IMR-90 (cell line): Measurements from ENCODE around the gene SYS1. TPM values are rescaled to one million over a fixed set of nuclear protein-coding genes. Genes with fewer than 3 reads are reported as not detected.

Source experiments
- ATAC-seq: fragments of 200-7000 bp; cut with Tn5 transposase; 2 replicates; pipeline ENCODE4 v1.9.1; 2020; ENCODE audit warnings: low read depth, mild to moderate bottlenecking, moderate library complexity
- BruUV-seq: library from RNA; stranded (reverse); fragments of 400-500 nt; replicated peaks from 2 replicates; lab custom pipeline; 2021; lab: Mats Ljungman, UMichigan
- CTCF ChIA-PET: fragments of 300-600 bp; formaldehyde crosslinking; extraction: SDS; loops from one replicate; lab custom pipeline; 2021; ENCODE audit warnings: antibody characterized with exemption; lab: Yijun Ruan, JAX
- POLR2A ChIA-PET: fragments of 300-600 bp; sonication (Branson Sonifier 250); formaldehyde crosslinking; loops from one replicate; lab custom pipeline; 2022; ENCODE audit warnings: antibody characterized with exemption; ENCODE audit not compliant: unreplicated experiment; lab: Charles Lee
- DNase-seq: peaks from one replicate; pipeline ENCODE4 v3.0.0; 2013
- H2AFZ ChIP-seq: replicated peaks from 2 replicates; pipeline ENCODE3; 2013; ENCODE audit warnings: low read length, mild to moderate bottlenecking; ENCODE audit not compliant: poor library complexity
- H2AK5ac ChIP-seq: 2 replicates; pipeline ENCODE4 v1.6.1; 2013; ENCODE audit warnings: low read depth, low read length, inconsistent platforms
- H2AK9ac ChIP-seq: replicated peaks from 2 replicates; pipeline ENCODE3; 2013; ENCODE audit warnings: mild to moderate bottlenecking, low read depth, low read length, moderate library complexity; ENCODE audit not compliant: poor library complexity
- H2BK120ac ChIP-seq: 2 replicates; pipeline ENCODE4 v1.6.1; 2013; ENCODE audit warnings: low read depth, low read length, inconsistent platforms
- H2BK15ac ChIP-seq: 3 replicates; pipeline ENCODE4 v1.6.1; 2013; ENCODE audit warnings: low read depth, low read length, inconsistent platforms
- H2BK20ac ChIP-seq: 2 replicates; pipeline ENCODE4 v1.6.1; 2013; ENCODE audit warnings: low read depth, mild to moderate bottlenecking, inconsistent platforms, low read length, moderate library complexity
- H2BK5ac ChIP-seq: 2 replicates; pipeline ENCODE4 v1.6.1; 2013; ENCODE audit warnings: mild to moderate bottlenecking, low read depth, low read length, inconsistent platforms; ENCODE audit not compliant: poor library complexity, severe bottlenecking
- H3K14ac ChIP-seq: replicated peaks from 2 replicates; pipeline ENCODE4 v1.6.1; 2013; ENCODE audit warnings: low read depth, low read length, inconsistent platforms
- H3K18ac ChIP-seq: 2 replicates; pipeline ENCODE4 v1.6.1; 2013; ENCODE audit warnings: low read depth, low read length, control low read depth
- H3K23ac ChIP-seq: 2 replicates; pipeline ENCODE4 v1.6.1; 2013; ENCODE audit warnings: low read depth, low read length, inconsistent platforms
- H3K27ac ChIP-seq: 2 replicates; pipeline ENCODE4 v1.5.1; 2013; ENCODE audit warnings: mild to moderate bottlenecking, control low read depth, low read length; ENCODE audit not compliant: insufficient read depth
- H3K27me3 ChIP-seq: 2 replicates; pipeline ENCODE4 v1.6.1; 2013; ENCODE audit warnings: low read length; ENCODE audit not compliant: control insufficient read depth, insufficient read depth
- H3K36me3 ChIP-seq: 2 replicates; pipeline ENCODE4 v1.6.1; 2013; ENCODE audit warnings: low read length, mixed read lengths; ENCODE audit not compliant: control insufficient read depth, insufficient read depth
- H3K4ac ChIP-seq: 2 replicates; pipeline ENCODE4 v1.6.1; 2013; ENCODE audit warnings: low read depth, low read length, inconsistent platforms
- H3K4me1 ChIP-seq: 2 replicates; pipeline ENCODE4 v1.6.1; 2013; ENCODE audit warnings: low read length, mixed read lengths; ENCODE audit not compliant: control insufficient read depth, insufficient read depth
- H3K4me2 ChIP-seq: 2 replicates; pipeline ENCODE4 v1.6.1; 2013; ENCODE audit warnings: low read depth, mild to moderate bottlenecking, control low read depth, low read length, moderate library complexity
- H3K4me3 ChIP-seq: 2 replicates; pipeline ENCODE4 v1.5.1; 2013; ENCODE audit warnings: low read depth, mild to moderate bottlenecking, control low read depth, low read length, moderate library complexity; ENCODE audit not compliant: insufficient read depth
- H3K56ac ChIP-seq: 2 replicates; pipeline ENCODE4 v1.6.1; 2013; ENCODE audit warnings: low read length, inconsistent platforms; ENCODE audit not compliant: insufficient read depth; ENCODE audit errors: extremely low read depth
- H3K79me1 ChIP-seq, 2 experiments: 2 replicates each; pipeline ENCODE4 v1.6.1; 2013; ENCODE audit warnings: low read length in 2 of 2, inconsistent platforms in 1 of 2, low read depth in 1 of 2
- H3K9ac ChIP-seq: 2 replicates; pipeline ENCODE4 v1.6.1; 2013; ENCODE audit warnings: low read depth, low read length, control low read depth
- H3K9me1 ChIP-seq: 2 replicates; pipeline ENCODE4 v1.6.1; 2013; ENCODE audit warnings: low read length, inconsistent platforms; ENCODE audit not compliant: insufficient read depth
- H3K9me3 ChIP-seq: 2 replicates; pipeline ENCODE4 v1.6.1; 2013; ENCODE audit warnings: low read length; ENCODE audit not compliant: control insufficient read depth, insufficient read depth
- H4K20me1 ChIP-seq: 2 replicates; pipeline ENCODE4 v1.6.1; 2013; ENCODE audit warnings: low read length, inconsistent platforms; ENCODE audit not compliant: insufficient read depth
- H4K5ac ChIP-seq: 2 replicates; pipeline ENCODE4 v1.6.1; 2013; ENCODE audit warnings: mild to moderate bottlenecking, low read depth, low read length, control low read depth
- H4K8ac ChIP-seq, 2 experiments: 2 replicates each; pipeline ENCODE4 v1.6.1; 2013; ENCODE audit warnings: low read depth in 2 of 2, low read length in 2 of 2, control low read depth in 1 of 2, inconsistent platforms in 1 of 2
- H4K91ac ChIP-seq: 2 replicates; pipeline ENCODE4 v1.6.1; 2013; ENCODE audit warnings: low read depth, low read length, inconsistent platforms; ENCODE audit not compliant: insufficient read depth
- BHLHE40 ChIP-seq: fragments of 150-350 bp; IDR thresholded peaks from 2 replicates; pipeline ENCODE4 v1.6.1; 2016; ENCODE audit warnings: mild to moderate bottlenecking, low read depth, low read length
- CEBPB ChIP-seq: IDR thresholded peaks from 2 replicates; pipeline ENCODE4 v1.6.1; 2012; ENCODE audit warnings: low read depth, low read length, improper control_type of control experiment
- CHD1 ChIP-seq: IDR thresholded peaks from 2 replicates; pipeline ENCODE4 v1.6.1; 2012; ENCODE audit warnings: low read depth, low read length, improper control_type of control experiment
- CTCF ChIP-seq: conservative IDR thresholded peaks from 2 replicates; pipeline ENCODE4 v1.5.1; 2012; ENCODE audit warnings: mild to moderate bottlenecking, low read depth, low read length, improper control_type of control experiment
- ELK1 ChIP-seq: fragments of 150-350 bp; IDR thresholded peaks from 2 replicates; pipeline ENCODE4 v1.6.1; 2016; ENCODE audit warnings: low read depth, mild to moderate bottlenecking, low read length, moderate library complexity, borderline replicate concordance
- FOS ChIP-seq: fragments of 150-350 bp; IDR thresholded peaks from 2 replicates; pipeline ENCODE4 v1.6.1; 2016; ENCODE audit warnings: low read depth, low read length
- MAFK ChIP-seq: IDR thresholded peaks from 2 replicates; pipeline ENCODE4 v1.6.1; 2012; ENCODE audit warnings: low read depth, low read length, improper control_type of control experiment
- MAZ ChIP-seq: IDR thresholded peaks from 2 replicates; pipeline ENCODE4 v1.6.1; 2012; ENCODE audit warnings: low read depth, mild to moderate bottlenecking, low read length, improper control_type of control experiment, moderate library complexity, borderline replicate concordance
- MXI1 ChIP-seq: IDR thresholded peaks from 2 replicates; pipeline ENCODE4 v1.6.1; 2012; ENCODE audit warnings: low read depth, mild to moderate bottlenecking, low read length, moderate library complexity, borderline replicate concordance
- NFE2L2 ChIP-seq: fragments of 150-350 bp; IDR thresholded peaks from 2 replicates; pipeline ENCODE4 v1.6.1; 2016; ENCODE audit warnings: low read depth, mild to moderate bottlenecking, low read length
- POLR2A ChIP-seq: IDR thresholded peaks from 2 replicates; pipeline ENCODE4 v1.6.1; 2012; ENCODE audit warnings: mild to moderate bottlenecking, low read depth, low read length
- RAD21 ChIP-seq: IDR thresholded peaks from 2 replicates; pipeline ENCODE4 v1.6.1; 2012; ENCODE audit warnings: low read length, improper control_type of control experiment
- RCOR1 ChIP-seq: IDR thresholded peaks from 2 replicates; pipeline ENCODE4 v1.6.1; 2012; ENCODE audit warnings: mild to moderate bottlenecking, low read length, improper control_type of control experiment; ENCODE audit not compliant: insufficient replicate concordance
- RFX5 ChIP-seq: IDR thresholded peaks from 2 replicates; pipeline ENCODE4 v1.8.0; 2012; ENCODE audit warnings: low read depth, mild to moderate bottlenecking, low read length, moderate library complexity
- SMC3 ChIP-seq: fragments of 150-350 bp; IDR thresholded peaks from 2 replicates; pipeline ENCODE4 v1.6.1; 2016; ENCODE audit warnings: low read depth, mild to moderate bottlenecking, antibody characterized with exemption, low read length, moderate library complexity
- USF2 ChIP-seq: fragments of 150-350 bp; IDR thresholded peaks from 2 replicates; pipeline ENCODE4 v1.6.1; 2017; ENCODE audit warnings: mild to moderate bottlenecking, antibody characterized with exemption, low read length, low read depth
- WGBS, 2 experiments: methylation state at CpG; one replicate each; pipeline versions ENCODE4 v1.1.5 to v1.1.7; 2013; ENCODE audit warnings: missing lambda C conversion rate in 2 of 2; ENCODE audit not compliant: insufficient read length in 1 of 2; ENCODE audit errors: extremely low coverage in 2 of 2; 5-methylcytosine and 5-hydroxymethylcytosine counted together
- dilution Hi-C: fragments of 300-500 bp; cut with HindIII; formaldehyde crosslinking; loops from one replicate; pipeline ENCODE4 v1.14.3; 2018; ENCODE audit warnings: low sequenced_read_pairs; ENCODE audit not compliant: unreplicated experiment
- in situ Hi-C: fragments of 300-500 bp; cut with MboI; formaldehyde crosslinking; loops from 3 replicates; pipeline ENCODE4 v1.14.3; 2019; ENCODE audit warnings: low sequenced_read_pairs, inconsistent platforms, mixed read lengths
- intact Hi-C: fragments of 100-400 bp; cut with micrococcal nuclease; formaldehyde crosslinking; loops from 2 replicates; pipeline ENCODE4 v1.10.0; 2022
- polyA plus RNA-seq, 3 experiments: library from polyadenylated mRNA; depleted of rRNA; stranded (reverse); fragments of >200 nt; gene quantifications; 2 replicates each; pipeline ENCODE4 v1.2.3, GENCODE V29; 2012; ENCODE audit warnings: low replicate concordance in 1 of 3
- total RNA-seq: library from RNA; depleted of rRNA; stranded (reverse); fragments of >200 nt; gene quantifications from 2 replicates; pipeline ENCODE4 v1.2.3, GENCODE V29; 2012

SYS1 gene
- total and polyA plus RNA-seq, 2 of the 4 experiments (the other 2 are of a cell fraction) = 12.9 to 24.6 TPM

- no TSS peak for BruUV-seq
- no peaks in the 10 kb centered on the region for H3K27me3 ChIP-seq
- no peak overlapping the region for H4K5ac ChIP-seq
- 0 out of 2 replicates have a peak overlapping the region, but pooled peaks have one; percentile 11 for H2BK120ac ChIP-seq
- ChIA-PET POLR2A (no interaction called here), CTCF (interaction anchor here (2.5 kb wide), 1 partner anchor 23 kb away, joined by 8 read pairs; the partner anchor contains the start of gene SYS1)
- intact Hi-C loops (loop anchor here (5.0 kb wide), 1 partner anchor 438 kb away; no protein-coding TSS in a partner anchor), in situ Hi-C loops (loop anchor here (25.0 kb wide), 1 partner anchor 573 kb away; the partner anchor contains the start of gene PLTP), dilution Hi-C loops (no loop called here)
- ATAC-seq (no peak), DNase-seq (no peak)
- H3K4ac ChIP-seq = peak overlapping the region; percentile 42; the same call in 1 of the 2 replicates
- WGBS, 2 experiments = no CpG with 5 or more reads among the region's 2 CpGs
- H3K18ac ChIP-seq = 0 out of 2 replicates have a peak overlapping the region, but pooled peaks have one; percentile 6
- H4K91ac ChIP-seq = no peak overlapping the region
- H3K4me3 ChIP-seq = no peak overlapping the region
- no peak overlapping the region for H2AFZ ChIP-seq
- peak overlapping the region; percentile 95 for H2BK5ac ChIP-seq
- H2AK9ac ChIP-seq = no peak overlapping the region
- H3K4me2 ChIP-seq = no peak overlapping the region
- H2BK20ac ChIP-seq = no peak overlapping the region
- H3K79me1 ChIP-seq = peaks cover 34 to 96% of the 10 kb centered on the region in 2 experiments
- peak overlapping the region; percentile 97; the same call in 1 of the 2 replicates for H3K27ac ChIP-seq
- H3K23ac ChIP-seq = 0 out of 2 replicates have a peak overlapping the region, but pooled peaks have one; percentile 1
- TF ChIP-seq BHLHE40 = no peak
- TF ChIP-seq CTCF = no peak
- no peak for TF ChIP-seq FOS
- no peak for TF ChIP-seq CEBPB
- TF ChIP-seq MXI1 = no peak
- no peak for TF ChIP-seq MAZ
- TF ChIP-seq RFX5 = no peak
- TF ChIP-seq CHD1 = no peak
- TF ChIP-seq NFE2L2 = no peak
- no peak for TF ChIP-seq MAFK
- TF ChIP-seq POLR2A = no peak
- TF ChIP-seq ELK1 = no peak
- no peak for TF ChIP-seq SMC3
- TF ChIP-seq RCOR1 = no peak
- TF ChIP-seq RAD21 = no peak
- no peak for TF ChIP-seq USF2
- peak overlapping the region; percentile 20; the same call in 1 of the 3 replicates for H2BK15ac ChIP-seq
- H3K56ac ChIP-seq = no peak overlapping the region
- H4K8ac ChIP-seq = peak overlapping the region in 1 of 2 experiments; percentile 22; a peak in 1 of 4 replicates
- H3K9ac ChIP-seq = no peak overlapping the region
- peaks cover 46% of the 10 kb centered on the region for H4K20me1 ChIP-seq
- peaks cover 68% of the 10 kb centered on the region for H3K4me1 ChIP-seq
- H3K9me3 ChIP-seq = no peaks in the 10 kb centered on the region
- peaks cover 48% of the 10 kb centered on the region for H3K9me1 ChIP-seq
- peaks cover 43% of the 10 kb centered on the region for H3K36me3 ChIP-seq
- peak overlapping the region; percentile 46; the same call in 1 of the 2 replicates for H2AK5ac ChIP-seq
- H3K14ac ChIP-seq = no peak overlapping the region
These were observed 23.2 kb upstream of the SYS1 start for GRCh38 chr20:45339799-45340198.
